ENCODE data around the gene KIF5A.

The KIF5A gene

DNA sequence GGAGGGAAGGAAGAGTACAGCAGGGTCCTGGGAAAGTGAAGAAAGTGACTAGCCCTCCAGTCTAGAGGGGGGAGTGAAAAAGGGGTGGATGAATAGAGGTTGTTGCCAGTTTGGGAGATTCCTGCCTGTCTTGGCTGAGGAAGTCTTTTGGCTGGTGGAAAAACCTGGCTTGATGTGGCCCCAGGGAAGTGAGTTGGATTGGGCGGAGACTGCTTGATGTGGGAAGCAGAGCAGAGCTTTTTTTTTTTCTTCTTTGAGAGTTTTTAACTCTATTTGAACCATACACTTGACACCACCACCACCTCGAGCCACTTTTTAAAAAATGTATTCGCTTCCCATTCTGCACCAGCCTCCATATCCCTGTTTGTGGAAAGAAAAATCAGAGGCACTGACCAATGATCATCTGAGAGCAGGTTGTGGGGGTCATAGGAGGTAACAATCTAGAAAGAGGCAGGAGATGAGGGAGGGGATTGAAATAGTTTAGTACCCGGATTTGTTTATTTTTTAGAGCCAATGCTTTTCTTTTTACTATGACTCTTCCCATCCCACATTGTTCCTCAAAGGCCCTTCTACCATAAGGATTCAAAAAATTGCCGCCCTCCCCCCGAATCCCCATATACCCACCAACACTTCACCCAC lies 54.1 kb downstream of the KIF5A start:
- Histone ChIP-seq H3K27ac (replicated peaks; ENCODE audit: low read length) (peak overlapping the region; percentile 37), H3K4ac (ENCODE audit: low read length) (no peak overlapping the region), H3K9me3 (replicated peaks in 1 of 2; ENCODE audit: control insufficient read depth in 2 of 2, insufficient read depth in 1 of 2, low read depth in 1 of 2, low read length in 2 of 2) (no peaks in the 10 kb centered on the region)

GRCh38 chr12:57604454-57604991 lies 54.7 kb downstream of the KIF5A start, which contains the start of gene DTX3:
Gene DTX3, plus strand, starts transcription at chr12:57604824. Its CDS starts 1,694 bp downstream, at chr12:57606518.
- Histone ChIP-seq H2BK15ac (ENCODE audit: low read length) (peak within 1 kb of the TSS; percentile 62), H3K9me3 (replicated peaks in 1 of 2; ENCODE audit: control insufficient read depth in 2 of 2, insufficient read depth in 1 of 2, low read depth in 1 of 2, low read length in 2 of 2) (no peaks in the 10 kb centered on the region), H3K4me3 (ENCODE audit: low read length in 2 of 2) (peak within 1 kb of the TSS; percentile 82 to 90), H4K91ac (ENCODE audit: low read depth, low read length, poor library complexity) (peak within 1 kb of the TSS; percentile 94), H3K27ac (replicated peaks; ENCODE audit: low read length) (peak within 1 kb of the TSS; percentile 37), H3K4me2 (ENCODE audit: insufficient read depth, low read length, poor library complexity, severe bottlenecking) (peak within 1 kb of the TSS; percentile 98), H2BK5ac (ENCODE audit: low read length) (peak within 1 kb of the TSS; percentile 10), H3K14ac (ENCODE audit: low read length) (peak within 1 kb of the TSS; percentile 72), H2AFZ (ENCODE audit: low read length) (peak within 1 kb of the TSS; percentile 97), H3K79me1 (ENCODE audit: low read depth, low read length) (no peaks in the 10 kb centered on the region), H2BK120ac (ENCODE audit: low read depth, low read length) (peak within 1 kb of the TSS; percentile 19), H3K4me1 (ENCODE audit: control insufficient read depth in 2 of 2, insufficient read depth in 1 of 2, low read depth in 1 of 2, low read length in 2 of 2) (peaks cover 11 to 14% of the 10 kb centered on the region in 2 donors), H2BK12ac (ENCODE audit: low read length) (no peak within 1 kb of the TSS), H3K4ac (ENCODE audit: low read length) (peak within 1 kb of the TSS; percentile 38), H4K8ac (ENCODE audit: low read depth, low read length) (peak within 1 kb of the TSS; percentile 70), H3K23ac (ENCODE audit: low read depth, low read length, poor library complexity) (no peak within 1 kb of the TSS), H3K36me3 (replicated peaks in 1 of 2; ENCODE audit: control insufficient read depth in 2 of 2, insufficient read depth in 2 of 2, low read length in 2 of 2) (peaks cover 21 to 64% of the 10 kb centered on the region in 2 donors), H3K9ac (ENCODE audit: low read depth, low read length, poor library complexity) (peak within 1 kb of the TSS; percentile 75), H2AK5ac (ENCODE audit: low read depth, low read length) (peak within 1 kb of the TSS; percentile 53), H3K27me3 (ENCODE audit: control insufficient read depth in 3 of 3, insufficient read depth in 3 of 3, low read depth in 1 of 3, low read length in 3 of 3) (no peaks in the 10 kb centered on the region), H3K18ac (ENCODE audit: low read length) (peak within 1 kb of the TSS; percentile 98)
- no CpG with 5 or more reads among the region's 36 CpGs for WGBS, 2 donors (ENCODE audit: extremely low coverage in 2 of 2, insufficient read length in 2 of 2, insufficient replicate concordance in 1 of 2)
- no peak for DNase-seq (ENCODE audit: low spot score)

More for the DNA sequence above, 54.1 kb downstream of the KIF5A start:
- no peak overlapping the region for H3K23ac ChIP-seq (ENCODE audit: low read depth, low read length, poor library complexity)
- H3K4me3 ChIP-seq (ENCODE audit: low read length in 2 of 2): peak overlapping the region; percentile 82 to 90
- H4K8ac ChIP-seq (ENCODE audit: low read depth, low read length): no peak overlapping the region
- no peak overlapping the region for H2BK5ac ChIP-seq (ENCODE audit: low read length)
- H3K4me1 ChIP-seq (ENCODE audit: control insufficient read depth in 2 of 2, insufficient read depth in 1 of 2, low read depth in 1 of 2, low read length in 2 of 2): peaks cover 11 to 14% of the 10 kb centered on the region in 2 donors
- peak overlapping the region; percentile 98 for H3K18ac ChIP-seq (ENCODE audit: low read length)
- peak overlapping the region; percentile 74 for H3K4me2 ChIP-seq (ENCODE audit: insufficient read depth, low read length, poor library complexity, severe bottlenecking)
- no CpG with 5 or more reads among the region's 6 CpGs for WGBS, 2 donors (ENCODE audit: extremely low coverage in 2 of 2, insufficient read length in 2 of 2, insufficient replicate concordance in 1 of 2)
- H2BK12ac ChIP-seq (ENCODE audit: low read length): no peak overlapping the region
- no peaks in the 10 kb centered on the region for H3K27me3 ChIP-seq (ENCODE audit: control insufficient read depth in 3 of 3, insufficient read depth in 3 of 3, low read depth in 1 of 3, low read length in 3 of 3)
- peak overlapping the region; percentile 62 for H2BK15ac ChIP-seq (ENCODE audit: low read length)
- H2BK120ac ChIP-seq (ENCODE audit: low read depth, low read length): peak overlapping the region; percentile 19
- H3K14ac ChIP-seq (ENCODE audit: low read length): peak overlapping the region; percentile 72
- no peaks in the 10 kb centered on the region for H3K79me1 ChIP-seq (ENCODE audit: low read depth, low read length)
- peak overlapping the region; percentile 71 for H3K9ac ChIP-seq (ENCODE audit: low read depth, low read length, poor library complexity)
- peak overlapping the region; percentile 94 for H4K91ac ChIP-seq (ENCODE audit: low read depth, low read length, poor library complexity)
- no peak for DNase-seq (ENCODE audit: low spot score)
- no peak overlapping the region for H2AK5ac ChIP-seq (ENCODE audit: low read depth, low read length)
- peaks cover 18 to 69% of the 10 kb centered on the region in 2 donors for H3K36me3 ChIP-seq (replicated peaks in 1 of 2; ENCODE audit: control insufficient read depth in 2 of 2, insufficient read depth in 2 of 2, low read length in 2 of 2)
- H2AFZ ChIP-seq (ENCODE audit: low read length): peak overlapping the region; percentile 97

DNA sequence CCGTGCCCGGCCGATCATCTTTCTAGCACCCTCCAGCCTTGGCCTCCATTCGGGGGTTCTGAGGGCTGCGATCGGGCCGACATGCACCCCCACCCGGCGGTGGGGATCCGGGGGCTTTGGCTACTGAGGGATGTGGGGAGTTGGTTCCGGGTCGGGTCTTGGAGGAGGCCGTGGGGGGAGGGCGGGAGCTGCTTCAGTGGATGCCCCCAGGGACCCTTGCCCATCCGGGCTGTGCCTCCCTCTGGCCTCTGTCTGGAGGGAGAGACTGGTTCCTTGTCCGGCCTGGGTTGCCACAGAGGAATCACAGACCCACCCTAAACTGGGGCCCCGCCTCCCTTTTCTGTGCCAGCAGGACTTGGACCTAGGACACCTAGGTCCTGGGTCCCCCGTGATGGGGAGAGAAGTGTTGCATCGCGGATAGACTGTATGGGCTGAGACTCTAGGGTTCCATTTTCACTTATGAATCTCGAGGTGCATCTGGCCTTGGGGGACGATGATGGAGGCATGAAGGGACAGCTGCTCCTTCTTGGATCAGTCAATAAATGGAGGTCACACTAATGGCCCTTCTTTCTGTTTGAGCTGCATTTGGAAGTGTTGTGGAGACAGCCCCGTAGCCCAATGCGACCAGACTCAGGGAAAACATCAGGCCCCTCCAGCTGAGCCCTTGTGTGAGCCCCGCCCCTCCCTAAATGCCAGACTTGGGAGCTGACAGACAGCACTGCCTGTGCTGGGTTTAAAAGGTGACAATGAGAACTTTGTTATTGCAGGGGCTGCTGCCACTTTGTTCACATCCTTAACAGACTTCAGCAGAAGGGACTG lies 55.4 kb downstream of the KIF5A start:
- Histone ChIP-seq H3K27ac (replicated peaks; ENCODE audit: low read length) (no peak overlapping the region), H2BK5ac (ENCODE audit: low read length) (peak overlapping the region; percentile 10), H3K4me3 (ENCODE audit: low read length in 2 of 2) (peak overlapping the region; percentile 82 to 90), H3K14ac (ENCODE audit: low read length) (peak overlapping the region; percentile 49), H2BK12ac (ENCODE audit: low read length) (no peak overlapping the region), H2AFZ (ENCODE audit: low read length) (peak overlapping the region; percentile 97), H3K18ac (ENCODE audit: low read length) (peak overlapping the region; percentile 89), H3K9me3 (replicated peaks in 1 of 2; ENCODE audit: control insufficient read depth in 2 of 2, insufficient read depth in 1 of 2, low read depth in 1 of 2, low read length in 2 of 2) (no peaks in the 10 kb centered on the region), H3K79me1 (ENCODE audit: low read depth, low read length) (no peaks in the 10 kb centered on the region), H2BK15ac (ENCODE audit: low read length) (peak overlapping the region; percentile 35), H4K8ac (ENCODE audit: low read depth, low read length) (peak overlapping the region; percentile 70), H3K27me3 (ENCODE audit: control insufficient read depth in 3 of 3, insufficient read depth in 3 of 3, low read depth in 1 of 3, low read length in 3 of 3) (no peaks in the 10 kb centered on the region), H2BK120ac (ENCODE audit: low read depth, low read length) (peak overlapping the region; percentile 19), H3K4me1 (ENCODE audit: control insufficient read depth in 2 of 2, insufficient read depth in 1 of 2, low read depth in 1 of 2, low read length in 2 of 2) (peaks cover 11 to 14% of the 10 kb centered on the region in 2 donors), H3K36me3 (replicated peaks in 1 of 2; ENCODE audit: control insufficient read depth in 2 of 2, insufficient read depth in 2 of 2, low read length in 2 of 2) (peaks cover 18 to 58% of the 10 kb centered on the region in 2 donors), H3K9ac (ENCODE audit: low read depth, low read length, poor library complexity) (peak overlapping the region; percentile 75), H3K4ac (ENCODE audit: low read length) (peak overlapping the region; percentile 13), H3K23ac (ENCODE audit: low read depth, low read length, poor library complexity) (no peak overlapping the region), H2AK5ac (ENCODE audit: low read depth, low read length) (peak overlapping the region; percentile 53), H3K4me2 (ENCODE audit: insufficient read depth, low read length, poor library complexity, severe bottlenecking) (peak overlapping the region; percentile 98), H4K91ac (ENCODE audit: low read depth, low read length, poor library complexity) (no peak overlapping the region)
- no peak for DNase-seq (ENCODE audit: low spot score)
- no CpG with 5 or more reads among the region's 25 CpGs for WGBS, 2 donors (ENCODE audit: extremely low coverage in 2 of 2, insufficient read length in 2 of 2, insufficient replicate concordance in 1 of 2)

All from neuronal stem cell (in vitro differentiated cells).